Measurements from ENCODE around the gene RREB1.

The RREB1 gene

GRCh38 chr6:7087066-7087465 lies 20.7 kb upstream of the RREB1 start:
- H3K4me3 ChIP-seq (ENCODE audit: low read depth, low read length), result no peak overlapping the region
- DNase-seq, result no peak
- 0 out of 2 replicates have a peak, but pooled peaks cover 5% of the 10 kb centered on the region for H3K4me1 ChIP-seq
- no peaks in the 10 kb centered on the region for H3K36me3 ChIP-seq
- H3K27me3 ChIP-seq, result no peaks in the 10 kb centered on the region
- H3K9me3 ChIP-seq, result no peaks in the 10 kb centered on the region
- TF ChIP-seq CTCF (IDR thresholded peaks at IDR 0.05; ENCODE audit: low read depth, low read length), result no peak; the same call in 1 of the 2 replicates

GRCh38 chr6:7087491-7087979 lies 20.2 kb upstream of the RREB1 start:
- TF ChIP-seq CTCF (IDR thresholded peaks at IDR 0.05; ENCODE audit: low read depth, low read length), result no peak
- H3K9me3 ChIP-seq, result no peaks in the 10 kb centered on the region
- DNase-seq, result no peak
- 0 out of 2 replicates have a peak, but pooled peaks cover 5% of the 10 kb centered on the region for H3K4me1 ChIP-seq
- no peak overlapping the region for H3K4me3 ChIP-seq (ENCODE audit: low read depth, low read length)
- no peaks in the 10 kb centered on the region for H3K36me3 ChIP-seq
- H3K27me3 ChIP-seq, result no peaks in the 10 kb centered on the region

- Histone ChIP-seq H3K36me3 (no peaks in the 10 kb centered on the region), H3K4me3 (ENCODE audit: low read depth, low read length) (no peak overlapping the region), H3K9me3 (no peaks in the 10 kb centered on the region), H3K4me1 (0 out of 2 replicates have a peak, but pooled peaks cover 5% of the 10 kb centered on the region), H3K27me3 (no peaks in the 10 kb centered on the region)
- no peak for TF ChIP-seq CTCF (IDR thresholded peaks at IDR 0.05; ENCODE audit: low read depth, low read length)
- no peak for DNase-seq
Observed at GRCh38 chr6:7088076-7088742, 19.6 kb upstream of the RREB1 start.

- Histone ChIP-seq H3K27me3 (no peaks in the 10 kb centered on the region), H3K9me3 (no peaks in the 10 kb centered on the region), H3K4me3 (ENCODE audit: low read depth, low read length) (no peak overlapping the region), H3K36me3 (no peaks in the 10 kb centered on the region), H3K4me1 (no peaks in the 10 kb centered on the region)
- no peak for TF ChIP-seq CTCF (IDR thresholded peaks at IDR 0.05; ENCODE audit: low read depth, low read length)
- no peak for DNase-seq
Observed at GRCh38 chr6:7098993-7099392, 8.8 kb upstream of the RREB1 start.

- Histone ChIP-seq H3K36me3 (no peaks in the 10 kb centered on the region), H3K9me3 (no peaks in the 10 kb centered on the region), H3K27me3 (no peaks in the 10 kb centered on the region), H3K4me3 (ENCODE audit: low read depth, low read length) (no peak overlapping the region), H3K4me1 (no peaks in the 10 kb centered on the region)
- TF ChIP-seq CTCF (IDR thresholded peaks at IDR 0.05; ENCODE audit: low read depth, low read length), result no peak
- DNase-seq, result no peak
Observed at GRCh38 chr6:7100072-7100752, 7.5 kb upstream of the RREB1 start.

- no peaks in the 10 kb centered on the region for H3K36me3 ChIP-seq
- H3K4me3 ChIP-seq (ENCODE audit: low read depth, low read length), result no peak overlapping the region
- H3K9me3 ChIP-seq, result no peaks in the 10 kb centered on the region
- no peak for DNase-seq
- H3K27me3 ChIP-seq, result no peaks in the 10 kb centered on the region
- H3K4me1 ChIP-seq, result no peaks in the 10 kb centered on the region
- no peak for TF ChIP-seq CTCF (IDR thresholded peaks at IDR 0.05; ENCODE audit: low read depth, low read length)
Observed at GRCh38 chr6:7100753-7101081, 7.0 kb upstream of the RREB1 start.
